Measurements from ENCODE around the gene SLC12A8.

DNA sequence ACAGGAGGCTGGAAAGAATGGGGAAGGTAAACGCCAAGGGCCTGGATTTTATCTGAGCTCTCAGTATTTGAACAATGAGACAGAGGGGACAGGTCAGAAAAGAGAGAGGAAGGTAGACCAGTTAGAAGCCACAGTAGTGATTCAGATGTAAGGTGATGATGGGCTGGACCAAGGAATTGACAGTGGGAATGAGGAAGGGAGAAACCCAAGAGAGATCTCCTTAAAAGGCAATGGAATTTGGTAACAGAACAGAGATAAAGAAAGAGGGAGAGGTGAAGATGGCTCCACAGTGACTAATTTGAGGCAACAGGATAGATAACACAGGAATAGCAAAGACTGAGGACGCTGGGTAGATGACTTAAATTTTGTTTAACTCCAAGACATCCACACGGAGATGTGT, 145.3 kb downstream of the SLC12A8 start:
- TF ChIP-seq POLR2A (IDR thresholded peaks at IDR 0.05) (no peak), POLR2AphosphoS5 (IDR thresholded peaks at IDR 0.05) (no peak)
